HepG2 (cell line): ENCODE measurements around the gene WDR7. TPM values are rescaled to one million over a fixed set of nuclear protein-coding genes. Genes with fewer than 3 reads are reported as not detected.

ENCODE experiments used
- ATAC-seq: fragments of 200-7000 bp; cut with Tn5 transposase; 3 replicates; pipeline ENCODE4 v1.9.1; 2020; ENCODE audit warnings: mild to moderate bottlenecking, moderate library complexity
- BruUV-seq: library from RNA; stranded (reverse); fragments of 400-500 nt; replicated peaks from 2 replicates; lab custom pipeline; 2021; lab: Mats Ljungman, UMichigan
- CTCF ChIA-PET: fragments of 300-600 bp; formaldehyde crosslinking; extraction: SDS; loops from one replicate; lab custom pipeline; 2021; ENCODE audit warnings: low total read pairs, inconsistent platforms, low intra/inter-chr PET ratio; lab: Yijun Ruan, JAX
- POLR2A ChIA-PET: fragments of 350-600 bp; sonication (Branson Sonifier 250); formaldehyde crosslinking; loops from one replicate; lab custom pipeline; 2020; ENCODE audit warnings: antibody characterized with exemption, inconsistent platforms; lab: Yijun Ruan, JAX
- DNase-seq: peaks from one replicate; pipeline ENCODE4 v3.0.0-alpha.2; 2015; ENCODE audit warnings: low spot score
- FAIRE-seq: peaks from 3 replicates; lab custom pipeline; 2011; peaks lifted over from hg19 to GRCh38; lab: Jason Lieb, UNC
- H2AFZ ChIP-seq: one replicate; pipeline ENCODE4 v1.6.1; 2011; ENCODE audit warnings: low read length, inconsistent platforms
- H3K27ac ChIP-seq: fragments of 300-600 bp; 3 replicates; pipeline ENCODE4 v1.8.0; 2011; ENCODE audit warnings: mixed run types, mild to moderate bottlenecking, mixed read lengths, low read length, inconsistent platforms; ENCODE audit not compliant: insufficient read depth; ENCODE audit errors: extremely low read length
- H3K27me3 ChIP-seq, 2 experiments: fragments of 200-600 bp in 1 of 2; 2 replicates in 1 of 2; 3 replicates in 1 of 2; pipeline versions ENCODE4 v1.6.0 to v1.8.0; 2011; ENCODE audit warnings: low read length in 2 of 2, mild to moderate bottlenecking in 2 of 2, moderate library complexity in 2 of 2, inconsistent platforms in 1 of 2; ENCODE audit not compliant: insufficient read depth in 2 of 2, control insufficient read depth in 1 of 2
- H3K36me3 ChIP-seq, 2 experiments: fragments of 200-600 bp in 1 of 2; replicated peaks in 1 of 2; 2 replicates in 1 of 2; 3 replicates in 1 of 2; pipeline versions ENCODE4 v1.5.1 to v1.8.0; 2011; ENCODE audit warnings: low read length in 2 of 2, inconsistent platforms in 1 of 2; ENCODE audit not compliant: insufficient read depth in 2 of 2, control insufficient read depth in 1 of 2
- H3K4me1 ChIP-seq: 2 replicates; pipeline ENCODE4 v1.5.1; 2012; ENCODE audit warnings: low read length, inconsistent platforms; ENCODE audit not compliant: insufficient read depth
- H3K4me2 ChIP-seq: 2 replicates; pipeline ENCODE4 v1.6.0; 2011; ENCODE audit warnings: low read depth, low read length, inconsistent platforms
- H3K4me3 ChIP-seq, 3 experiments: fragments of 200-600 bp in 1 of 3; sonication (generic), shearing (Covaris generic) in 1 of 3; replicated peaks in 1 of 3; 2 replicates each; pipeline ENCODE4 v1.5.1; 2011 to 2016; ENCODE audit warnings: low read length in 3 of 3, inconsistent platforms in 2 of 3, low read depth in 2 of 3, mild to moderate bottlenecking in 2 of 3, control low read depth in 1 of 3, mixed read lengths in 1 of 3; ENCODE audit not compliant: insufficient read depth in 1 of 3
- H3K79me2 ChIP-seq: one replicate; pipeline ENCODE4 v1.6.1; 2011; ENCODE audit warnings: low read length, inconsistent platforms; ENCODE audit not compliant: insufficient read depth
- H3K9ac ChIP-seq: 2 replicates; pipeline ENCODE4 v1.6.0; 2011; ENCODE audit warnings: mild to moderate bottlenecking, low read depth, low read length, inconsistent platforms; ENCODE audit not compliant: insufficient read depth
- H3K9me3 ChIP-seq: 2 replicates; pipeline ENCODE4 v1.5.1; 2012; ENCODE audit warnings: mild to moderate bottlenecking, low read length
- H4K20me1 ChIP-seq: 2 replicates; pipeline ENCODE4 v1.6.0; 2011; ENCODE audit warnings: inconsistent platforms, mild to moderate bottlenecking, low read length, moderate library complexity; ENCODE audit not compliant: insufficient read depth
- FOSL1 ChIP-seq: sonication (generic); formaldehyde crosslinking; IDR thresholded peaks from 2 replicates; pipeline ENCODE4 v1.9.0; 2021; ENCODE audit warnings: missing genetic modification reagents, borderline replicate concordance
- FOXA1 ChIP-seq, 2 experiments: fragments of 450-650 bp in 1 of 2; sonication (generic) in 1 of 2; formaldehyde crosslinking in 1 of 2; IDR thresholded peaks; 2 replicates each; pipeline versions ENCODE4 v1.4.0 to v1.6.1; 2016 to 2020; ENCODE audit warnings: missing genetic modification reagents in 1 of 2
- KDM3A ChIP-seq: IDR thresholded peaks from 2 replicates; pipeline ENCODE4 v1.6.1; 2018; ENCODE audit warnings: low read depth, missing compliant biosample characterization
- LCORL ChIP-seq, 2 experiments: fragments of 450-650 bp in 1 of 2; sonication (generic) in 1 of 2; formaldehyde crosslinking in 1 of 2; IDR thresholded peaks; 2 replicates each; pipeline versions ENCODE4 v1.5.0 to v1.6.1; 2017 to 2020; ENCODE audit warnings: antibody characterized with exemption in 1 of 2, missing genetic modification reagents in 1 of 2
- MEIS1 ChIP-seq: sonication (generic); formaldehyde crosslinking; IDR thresholded peaks from 2 replicates; pipeline ENCODE4 v1.9.0; 2021; ENCODE audit warnings: mild to moderate bottlenecking, missing genetic modification reagents, moderate library complexity, borderline replicate concordance
- MXD1 ChIP-seq: sonication (generic); formaldehyde crosslinking; IDR thresholded peaks from 2 replicates; pipeline ENCODE4 v1.4.0; 2020; ENCODE audit warnings: mild to moderate bottlenecking, missing genetic modification reagents
- PHF5A ChIP-seq: IDR thresholded peaks from one replicate; pipeline ENCODE4 v1.6.1; 2018; ENCODE audit warnings: low read depth, missing genetic modification reagents; ENCODE audit not compliant: unreplicated experiment
- PREB ChIP-seq: sonication (generic); formaldehyde crosslinking; IDR thresholded peaks from 2 replicates; pipeline ENCODE4 v1.4.0; 2020; ENCODE audit warnings: missing genetic modification reagents
- TERF1 ChIP-seq: sonication (generic); formaldehyde crosslinking; IDR thresholded peaks from 2 replicates; pipeline ENCODE4 v1.8.0; 2022; ENCODE audit warnings: mild to moderate bottlenecking, missing genetic modification reagents, moderate library complexity
- ZFYVE20 ChIP-seq: sonication (generic); formaldehyde crosslinking; IDR thresholded peaks from 2 replicates; pipeline ENCODE4 v1.8.0; 2023; ENCODE audit warnings: low read depth, mild to moderate bottlenecking, moderate library complexity, missing genetic modification reagents, borderline replicate concordance
- ZNF274 ChIP-seq: sonication (generic); formaldehyde crosslinking; IDR thresholded peaks from 2 replicates; pipeline ENCODE4 v1.5.1; 2020; ENCODE audit warnings: mild to moderate bottlenecking, missing genetic modification reagents
- ZNF646 ChIP-seq: sonication (generic); formaldehyde crosslinking; IDR thresholded peaks from 2 replicates; pipeline ENCODE4 v1.9.0; 2021; ENCODE audit warnings: mild to moderate bottlenecking, missing genetic modification reagents
- ZNF768 ChIP-seq: sonication (generic); formaldehyde crosslinking; IDR thresholded peaks from 2 replicates; pipeline ENCODE4 v1.4.0; 2020; ENCODE audit warnings: missing genetic modification reagents
- in situ Hi-C: cut with HindIII; loops from 2 replicates; pipeline ENCODE4 v1.10.0; 2017; ENCODE audit warnings: low pct_unique_long_range_greater_than_20kb; ENCODE audit not compliant: extremely low pct_ligation_motif_present
- intact Hi-C: fragments of 100-400 bp; cut with micrococcal nuclease; formaldehyde crosslinking; loops from one replicate; pipeline ENCODE4 v1.10.0; 2022; ENCODE audit not compliant: unreplicated experiment
- polyA plus RNA-seq, 8 experiments: library from polyadenylated mRNA; depleted of rRNA in 3 of 8; stranded (reverse) in 7 of 8; unstranded in 1 of 8; fragments of >200 nt; fragmentation: Illumina TruSeq in 4 of 8; extraction: Trizol in 4 of 8; gene quantifications; 2 replicates each; pipeline versions ENCODE4 v1.2.1 to v1.2.3, GENCODE V29; 2011 to 2016; ENCODE audit warnings: low read depth in 4 of 8, missing spikeins in 1 of 8, mixed read lengths in 1 of 8; ENCODE audit not compliant: insufficient read depth in 1 of 8
- total RNA-seq, 5 experiments: library from RNA; depleted of rRNA; stranded (reverse); fragments of >200 nt; fragmentation: Illumina TruSeq; extraction: Trizol; gene quantifications; 2 replicates each; pipeline ENCODE4 v1.2.3, GENCODE V29; 2016; ENCODE audit warnings: low read depth in 1 of 5
- TF ChIP-seq, protein P1 (sequence below): sonication (generic); formaldehyde crosslinking; IDR thresholded peaks from 2 replicates; pipeline ENCODE4 v1.8.0; 2022; ENCODE audit warnings: mild to moderate bottlenecking, missing genetic modification reagents, moderate library complexity

The WDR7 gene
- total and polyA plus RNA-seq, 2 of the 13 experiments (the other 11 are each of a cell fraction or from before 2014, with no cell fraction given) = 2.0 to 7.8 TPM

- TF ChIP-seq FOSL1 (no peak), ZNF646 (CRISPR knock-in tag) (no peak), MEIS1 (no peak)
Measured at GRCh38 chr18:56980151-56980550, 329.0 kb downstream of the WDR7 start (continued).

- no peaks in the 10 kb centered on the region for H3K79me2 ChIP-seq
- no peak for ATAC-seq
- POLR2A ChIA-PET = no interaction called here
- H4K20me1 ChIP-seq = no peaks in the 10 kb centered on the region
- no peak overlapping the region for H3K27ac ChIP-seq
- peaks cover 17% of the 10 kb centered on the region for H3K4me1 ChIP-seq
- no peak overlapping the region for H2AFZ ChIP-seq
- no peak for DNase-seq
- no peaks in the 10 kb centered on the region for H3K36me3 ChIP-seq
- no peak overlapping the region for H3K9ac ChIP-seq
- no peak for FAIRE-seq
- no peak overlapping the region for H3K4me2 ChIP-seq
- in situ Hi-C loops (no loop called here), intact Hi-C loops (loop anchor here (10.0 kb wide), 1 partner anchor 198 kb away; no protein-coding TSS in a partner anchor)
- no peaks in the 10 kb centered on the region for H3K9me3 ChIP-seq
- no TSS peak for BruUV-seq
- CTCF ChIA-PET = no interaction called here
- H3K27me3 ChIP-seq = no peaks in the 10 kb centered on the region
- H3K4me3 ChIP-seq = no peak overlapping the region
- TF ChIP-seq PHF5A (CRISPR knock-in tag) (no peak), KDM3A (CRISPR knock-in tag) (no peak), ZFYVE20 (no peak), LCORL (IDR thresholded peaks at IDR 0.05) (no peak), LCORL (CRISPR knock-in tag; IDR thresholded peaks at IDR 0.05) (no peak), ZNF768 (CRISPR knock-in tag) (no peak), FOXA1 (IDR thresholded peaks at IDR 0.05) (no peak), FOXA1 (CRISPR knock-in tag; IDR thresholded peaks at IDR 0.05) (no peak), TERF1 (CRISPR knock-in tag) (no peak), PREB (CRISPR knock-in tag) (no peak), MXD1 (CRISPR knock-in tag) (no peak), ZNF274 (CRISPR knock-in tag) (no peak)
- TF ChIP-seq, protein P1, sequence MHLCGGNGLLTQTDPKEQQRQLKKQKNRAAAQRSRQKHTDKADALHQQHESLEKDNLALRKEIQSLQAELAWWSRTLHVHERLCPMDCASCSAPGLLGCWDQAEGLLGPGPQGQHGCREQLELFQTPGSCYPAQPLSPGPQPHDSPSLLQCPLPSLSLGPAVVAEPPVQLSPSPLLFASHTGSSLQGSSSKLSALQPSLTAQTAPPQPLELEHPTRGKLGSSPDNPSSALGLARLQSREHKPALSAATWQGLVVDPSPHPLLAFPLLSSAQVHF (CRISPR knock-in tag) = no peak
Measured at GRCh38 chr18:56982766-56983165, 331.6 kb downstream of the WDR7 start.
